Activated CD8-positive, alpha-beta memory T cell treated with anti-CD3 and anti-CD28 coated beads for 48 hours (primary cell): ENCODE measurements around the gene FAM107B.
"Not testable (repeated sequence)": the region's sequence is repeated elsewhere in the genome, so short reads cannot be mapped to it uniquely, and the experiment has no call there.

Experiments
- DNase-seq, 3 experiments: peaks; one replicate each; pipeline ENCODE4 v3.0.0-alpha.2; 2020; ENCODE audit warnings: low read depth in 2 of 3, low spot score in 2 of 3

Gene FAM107B

GRCh38 chr10:14737808-14738545 lies 36.7 kb downstream of the FAM107B start:
- DNase-seq = no peak

GRCh38 chr10:14736600-14737081 lies 38.1 kb downstream of the FAM107B start:
- no peak for DNase-seq

- DNase-seq = no peak
Observed at GRCh38 chr10:14736043-14736442, 38.7 kb downstream of the FAM107B start.

- DNase-seq = no peak
Observed at GRCh38 chr10:14731875-14732512, 42.7 kb downstream of the FAM107B start.

- no peak for DNase-seq
Observed at GRCh38 chr10:14728346-14728745, 46.4 kb downstream of the FAM107B start.

GRCh38 chr10:14727924-14728323 lies 46.8 kb downstream of the FAM107B start:
- no peak for DNase-seq

DNA sequence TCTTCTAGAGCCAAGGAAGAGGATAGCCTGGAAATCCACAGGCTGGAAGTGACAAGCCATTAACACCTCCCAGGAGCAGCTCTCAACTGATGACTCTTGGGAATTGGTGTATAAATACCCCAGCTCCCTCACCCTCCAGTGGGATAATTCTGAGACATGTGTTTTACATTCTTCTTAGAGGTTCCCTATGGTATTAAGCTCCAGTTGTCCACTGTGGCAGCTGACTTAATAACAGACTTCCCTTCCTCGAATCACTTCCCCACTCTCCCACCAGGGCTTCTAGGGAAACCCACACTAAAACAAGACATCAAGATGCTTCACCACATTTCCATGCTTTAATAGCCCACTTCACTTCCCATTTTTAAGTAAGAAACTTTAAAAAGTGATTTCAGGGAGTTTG lies 47.2 kb downstream of the FAM107B start:
- no peak for DNase-seq

- no peak for DNase-seq
Observed at GRCh38 chr10:14724931-14725330, 49.8 kb downstream of the FAM107B start.

DNA sequence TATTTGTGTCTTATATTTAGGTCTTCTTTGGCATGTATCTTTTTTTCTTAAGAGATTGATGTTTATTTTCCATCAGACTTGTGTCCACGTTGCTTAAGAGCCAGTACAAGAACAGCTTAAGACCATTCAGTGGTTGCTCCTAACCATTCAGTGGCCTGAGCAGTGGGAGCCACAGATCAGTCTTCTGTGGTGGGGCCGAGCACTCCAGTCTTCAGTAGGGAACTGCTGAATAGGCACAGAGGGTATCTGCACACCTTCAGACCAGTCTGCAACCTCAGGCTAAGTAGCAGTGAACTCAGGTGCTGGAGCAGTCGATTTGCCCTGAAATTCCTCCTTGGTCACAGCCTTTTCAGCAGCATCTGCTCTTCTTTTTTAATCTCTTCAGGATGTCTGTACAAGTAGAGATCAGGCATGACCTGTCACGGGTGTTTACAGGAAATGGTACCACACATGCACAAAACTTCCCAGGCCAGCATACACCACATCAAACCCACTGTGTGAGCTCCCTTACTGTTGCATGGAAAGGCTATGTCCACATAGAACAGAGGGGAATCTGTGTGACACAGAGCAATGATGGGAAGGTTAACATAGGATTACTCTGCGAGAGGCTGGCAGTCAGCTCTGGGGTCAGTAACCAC lies 51.5 kb downstream of the FAM107B start:
- no peak for DNase-seq

GRCh38 chr10:14717552-14717951 lies 57.1 kb downstream of the FAM107B start:
- no peak for DNase-seq

DNA sequence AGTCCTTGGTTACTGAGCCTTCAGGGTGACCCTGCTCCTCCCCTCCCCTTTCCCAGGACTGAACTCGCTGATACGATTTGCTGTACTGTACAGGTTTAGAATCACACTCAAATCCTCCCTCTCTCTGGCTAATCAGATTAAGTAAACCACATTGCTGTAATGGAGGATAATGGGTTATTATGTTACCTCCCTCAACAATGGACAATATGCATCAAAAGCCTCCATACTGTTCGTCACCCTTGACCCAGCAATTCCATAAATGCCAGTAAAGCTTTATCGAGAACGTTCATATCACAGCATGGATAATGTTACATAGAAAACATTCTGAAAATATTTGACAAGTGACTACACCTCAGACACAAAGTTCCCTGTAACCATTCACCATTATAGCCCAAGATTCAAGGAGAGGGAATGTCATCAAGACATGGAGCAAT lies 61.7 kb downstream of the FAM107B start:
- no peak for DNase-seq

DNA sequence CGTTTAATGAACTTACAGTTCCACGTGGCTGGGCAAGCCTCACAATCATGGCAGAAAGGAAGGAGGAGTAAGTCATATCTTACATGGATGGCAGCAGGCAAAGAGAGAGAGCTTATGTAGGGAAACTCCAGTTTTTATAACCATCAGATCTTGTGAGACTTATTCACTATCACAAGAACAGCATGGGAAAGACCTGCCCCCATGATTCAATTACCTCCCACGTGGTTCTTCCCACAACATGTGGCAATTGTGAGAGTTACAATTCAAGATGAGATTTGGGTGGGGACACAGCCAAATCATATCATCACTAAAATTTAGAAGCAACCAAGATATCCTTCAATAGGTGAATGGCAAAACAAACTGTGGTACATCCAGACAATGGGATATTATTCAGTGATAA lies 65.4 kb downstream of the FAM107B start:
- DNase-seq = not testable (repeated sequence)

DNA sequence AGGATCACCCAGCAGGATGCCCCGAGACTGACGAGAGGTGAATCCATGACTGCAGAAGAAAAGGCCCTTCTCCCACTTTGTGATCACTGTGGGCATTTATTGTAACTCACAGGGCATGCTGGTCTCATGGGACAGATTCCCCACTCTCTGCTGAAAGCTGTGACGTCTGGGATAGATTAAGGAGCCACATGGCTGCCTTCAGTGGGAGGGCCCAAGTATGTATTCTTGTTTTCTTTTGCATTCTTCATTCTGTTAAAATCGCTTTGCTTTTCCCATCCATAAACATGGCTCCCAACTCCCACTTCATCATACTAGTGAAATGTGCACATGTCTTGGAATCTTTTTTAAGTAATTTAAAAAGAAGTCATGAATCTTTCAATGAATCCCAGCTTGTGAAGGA lies 67.2 kb downstream of the FAM107B start:
- no peak for DNase-seq

DNA sequence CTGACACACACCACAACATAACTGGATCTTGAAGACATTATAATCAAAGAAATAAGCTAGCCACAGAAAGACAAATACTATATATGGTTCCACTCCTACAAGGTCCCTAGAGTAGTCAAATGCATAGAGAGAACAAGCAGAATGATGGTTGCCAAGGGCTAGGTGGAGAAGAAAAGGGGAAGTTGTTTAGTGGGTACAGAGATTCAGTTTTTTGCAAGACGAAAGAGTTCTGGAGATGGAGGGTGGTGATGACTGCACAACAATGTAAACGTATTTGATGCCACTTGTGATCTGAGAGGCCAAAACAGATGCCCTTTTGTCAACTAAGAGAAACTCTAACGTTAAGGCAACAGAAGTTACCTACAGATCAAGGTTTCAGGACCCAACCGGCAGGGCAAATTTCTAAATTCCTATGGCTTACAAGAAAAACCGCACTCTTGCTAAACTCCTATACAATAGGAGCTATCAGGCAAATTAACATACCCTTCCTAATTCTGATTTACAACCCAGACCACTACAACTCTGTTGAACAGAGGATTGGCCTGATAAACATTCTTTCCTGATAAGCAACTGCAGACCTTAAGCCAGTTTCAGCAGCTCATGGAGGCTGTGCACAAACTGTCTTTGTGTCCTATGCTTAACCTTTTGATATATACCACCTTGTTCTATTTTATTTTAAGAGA lies 69.0 kb downstream of the FAM107B start:
- no peak for DNase-seq

DNA sequence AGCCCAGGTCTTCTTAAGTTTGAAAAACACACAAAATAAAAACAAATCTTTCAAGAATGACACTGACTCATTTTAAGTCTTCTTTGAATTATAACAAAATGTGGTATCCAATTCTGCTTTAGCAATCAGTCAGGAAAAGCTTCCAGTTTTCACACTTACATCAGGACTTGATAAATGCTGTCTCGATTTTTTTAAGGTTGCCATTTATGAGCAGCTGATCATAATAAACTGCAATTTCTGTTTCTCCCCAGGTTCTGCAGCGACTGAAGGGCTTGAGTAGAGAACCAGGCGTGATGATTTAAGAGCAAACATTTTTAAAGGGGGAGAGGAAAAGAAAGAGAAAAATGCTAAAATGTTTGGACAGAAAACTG lies 71.1 kb downstream of the FAM107B start:
- no peak for DNase-seq

DNA sequence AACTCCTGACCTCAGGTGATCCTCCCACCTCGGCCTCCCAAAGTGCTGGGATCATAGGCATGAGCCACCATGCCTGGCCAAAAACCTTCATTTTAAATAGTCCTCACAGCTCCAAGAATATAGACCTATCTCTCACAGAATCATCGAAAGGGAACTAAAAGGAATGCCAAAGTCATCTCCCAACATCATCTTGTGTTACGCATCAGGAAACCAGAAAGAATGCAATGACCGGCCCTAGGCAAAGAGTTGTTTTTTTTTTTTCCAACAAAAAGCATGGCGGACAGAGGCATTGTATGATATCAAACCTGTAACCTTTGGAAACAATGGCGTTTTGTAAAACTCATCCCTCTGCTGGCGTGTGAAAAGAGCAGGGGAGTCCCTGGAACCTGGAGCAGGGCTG lies 73.2 kb downstream of the FAM107B start:
- no peak for DNase-seq

DNA sequence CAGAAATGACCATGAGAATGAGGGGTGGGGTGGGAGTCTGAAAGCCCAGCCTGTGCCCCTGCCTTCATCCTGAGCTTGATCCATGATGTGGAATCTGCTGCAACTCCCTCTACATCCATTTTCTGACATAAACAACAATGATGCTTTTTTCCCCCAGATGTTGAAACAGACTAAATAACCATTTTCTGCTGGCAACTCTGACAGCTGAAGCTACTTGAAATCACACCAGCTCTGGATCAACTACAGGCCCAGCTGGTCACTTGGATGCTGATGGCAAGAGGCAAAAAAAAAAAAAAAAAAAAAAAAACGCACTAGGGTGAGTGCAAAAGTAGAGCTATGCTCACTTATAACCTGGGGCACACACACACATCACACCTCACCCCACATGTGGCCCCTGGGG lies 74.2 kb downstream of the FAM107B start:
- no peak for DNase-seq

- no peak for DNase-seq
Observed at GRCh38 chr10:14699482-14699881, 75.2 kb downstream of the FAM107B start.

- DNase-seq = no peak
Observed at GRCh38 chr10:14698829-14699170, 75.9 kb downstream of the FAM107B start.

DNA sequence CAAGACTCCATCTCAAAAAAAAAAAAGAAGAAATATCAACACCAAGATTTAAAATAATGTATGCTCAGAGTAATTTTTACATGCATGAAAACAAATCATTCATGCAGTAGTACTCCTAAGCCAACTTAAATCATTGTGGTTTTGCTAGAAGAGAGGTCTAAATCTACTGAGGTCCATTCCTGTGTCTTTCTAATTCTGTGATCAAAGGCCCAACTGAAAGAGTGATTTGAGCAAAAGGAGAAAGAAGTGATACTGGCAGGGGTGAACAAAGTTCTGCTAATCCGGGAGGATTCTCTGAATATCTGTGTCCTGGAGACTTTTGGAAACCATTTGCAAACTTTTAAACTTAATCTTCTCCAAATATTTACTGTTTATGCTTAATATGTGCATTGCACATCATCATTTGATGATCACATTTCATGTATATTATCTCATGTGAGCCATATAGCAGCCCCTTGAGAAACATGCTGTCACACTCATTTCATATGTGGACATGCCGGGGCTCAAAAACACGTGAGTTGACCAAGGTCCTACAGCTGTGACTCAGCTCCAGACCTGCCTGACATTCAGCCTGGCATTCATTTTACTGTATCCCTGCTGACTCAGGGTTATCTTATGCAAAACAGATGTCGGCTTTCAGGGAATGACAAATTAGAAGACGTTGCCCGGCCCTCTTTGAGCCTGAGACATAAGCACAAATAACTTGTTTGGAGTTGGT lies 76.4 kb downstream of the FAM107B start:
- no peak for DNase-seq

DNA sequence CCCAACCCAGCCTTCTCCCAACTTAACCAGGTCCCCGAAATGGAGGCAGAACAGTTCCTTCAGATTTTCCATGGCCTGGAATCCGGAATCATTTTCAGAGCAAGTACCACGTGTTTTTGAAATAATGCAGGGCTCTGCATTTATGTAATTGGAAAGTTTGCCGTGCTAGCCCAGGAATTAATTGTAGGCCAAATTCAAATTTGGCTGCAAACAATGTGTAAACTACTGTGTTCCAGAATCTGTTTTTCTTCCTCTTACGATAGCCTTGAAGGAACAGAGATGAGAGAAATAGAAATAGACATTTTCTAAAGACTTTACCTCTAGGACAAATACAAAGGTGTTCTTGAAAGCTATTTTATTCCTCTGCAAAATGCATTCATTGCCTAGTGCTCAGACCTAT lies 77.4 kb downstream of the FAM107B start:
- DNase-seq = no peak
